Endodermal cell (in vitro differentiated cells): ENCODE measurements around the gene NEUROG1. TPM values are rescaled to one million over a fixed set of nuclear protein-coding genes. Genes with fewer than 3 reads are reported as not detected.

Experiments used
- DNase-seq: peaks from one replicate; pipeline ENCODE4 v3.0.0-alpha.2; 2017
- H3K27ac ChIP-seq: 2 replicates; pipeline ENCODE4 v1.5.1; 2013; ENCODE audit warnings: mild to moderate bottlenecking, low read depth, low read length, moderate library complexity
- H3K27me3 ChIP-seq: 2 replicates; pipeline ENCODE4 v1.6.1; 2013; ENCODE audit warnings: mild to moderate bottlenecking, low read length, moderate library complexity; ENCODE audit not compliant: insufficient read depth, control insufficient read depth, poor library complexity, severe bottlenecking
- H3K36me3 ChIP-seq: 2 replicates; pipeline ENCODE4 v1.7.0; 2013; ENCODE audit warnings: mild to moderate bottlenecking, low read length, moderate library complexity; ENCODE audit not compliant: control insufficient read depth, insufficient read depth
- H3K4me1 ChIP-seq: one replicate; pipeline ENCODE4 v1.7.0; 2013; ENCODE audit warnings: low read length; ENCODE audit not compliant: control insufficient read depth, insufficient read depth
- H3K4me3 ChIP-seq: 2 replicates; pipeline ENCODE4 v1.5.1; 2013; ENCODE audit warnings: mild to moderate bottlenecking, low read length, moderate library complexity
- H3K9ac ChIP-seq: 2 replicates; pipeline ENCODE4 v1.6.1; 2013; ENCODE audit warnings: mild to moderate bottlenecking, low read length, moderate library complexity; ENCODE audit not compliant: poor library complexity, severe bottlenecking; ENCODE audit errors: extremely low read depth
- H3K9me3 ChIP-seq: 2 replicates; pipeline ENCODE4 v1.6.1; 2013; ENCODE audit warnings: mild to moderate bottlenecking, low read length, moderate library complexity; ENCODE audit not compliant: control insufficient read depth
- H3K27ac Mint-ChIP-seq: 2 replicates; pipeline ENCODE4 v1.8.0; 2020; ENCODE audit warnings: mixed read lengths
- H3K27me3 Mint-ChIP-seq: 2 replicates; pipeline ENCODE4 v1.8.0; 2021; ENCODE audit warnings: mild to moderate bottlenecking, mixed read lengths; ENCODE audit not compliant: insufficient read depth
- H3K36me3 Mint-ChIP-seq: 2 replicates; pipeline ENCODE4 v1.8.0; 2020; ENCODE audit warnings: low read depth, mixed read lengths
- H3K4me1 Mint-ChIP-seq: 2 replicates; pipeline ENCODE4 v1.8.0; 2020; ENCODE audit warnings: mixed read lengths
- H3K4me3 Mint-ChIP-seq: 2 replicates; pipeline ENCODE4 v1.8.0; 2020; ENCODE audit warnings: mild to moderate bottlenecking, moderate library complexity, mixed read lengths
- H3K9me3 Mint-ChIP-seq: 2 replicates; pipeline ENCODE4 v1.8.0; 2020; ENCODE audit warnings: mild to moderate bottlenecking, mixed read lengths
- CTCF ChIP-seq: fragments of 200-600 bp; sonication (generic); conservative IDR thresholded peaks from 2 replicates; pipeline ENCODE4 v1.5.0; 2021; ENCODE audit warnings: antibody characterized with exemption, mild to moderate bottlenecking
- WGBS, 2 experiments: methylation state at CpG; one replicate each; pipeline versions ENCODE4 v1.1.5 to v1.1.7; 2013; ENCODE audit warnings: missing lambda C conversion rate in 2 of 2, mixed read lengths in 1 of 2; ENCODE audit not compliant: insufficient coverage in 1 of 2, insufficient read length in 1 of 2; 5-methylcytosine and 5-hydroxymethylcytosine counted together
- total RNA-seq, 2 donors: library from RNA; stranded (reverse); fragmentation: NEBNext Ultra II Directional in 1 of 2; extraction: Animal tissue kit (Norgen Biotek cat#: 25700) in 1 of 2; gene quantifications; 2 replicates in 1 of 2; 3 replicates in 1 of 2; pipeline ENCODE4 v1.2.1, GENCODE V29; 2021

Gene NEUROG1
- total RNA-seq, 2 donors from 2014 or later = not detected

GRCh38 chr5:135565266-135565665 is 29.5 kb upstream of the NEUROG1 start:
- H3K27me3 Mint-ChIP-seq = peaks cover 34% of the 10 kb centered on the region
- H3K9me3 Mint-ChIP-seq = no peaks in the 10 kb centered on the region
- no peak overlapping the region for H3K4me3 ChIP-seq

GRCh38 chr5:135564331-135564730 is 28.6 kb upstream of the NEUROG1 start:
- DNase-seq = no peak
- 77 to 87% methylated on average over 4 to 5 of the region's 5 CpGs for WGBS, 2 experiments
- Histone ChIP-seq H3K9me3 (no peaks in the 10 kb centered on the region), H3K27ac (no peak overlapping the region), H3K9ac (no peak overlapping the region), H3K4me1 (no peaks in the 10 kb centered on the region), H3K4me3 (no peak overlapping the region), H3K36me3 (no peaks in the 10 kb centered on the region), H3K27me3 (no peaks in the 10 kb centered on the region)
- Mint-ChIP-seq H3K36me3 (no peaks in the 10 kb centered on the region), H3K27me3 (peaks cover 36% of the 10 kb centered on the region), H3K27ac (no peak overlapping the region), H3K4me3 (no peak overlapping the region), H3K9me3 (no peaks in the 10 kb centered on the region), H3K4me1 (peaks cover 8% of the 10 kb centered on the region)
- no peak for TF ChIP-seq CTCF

More at GRCh38 chr5:135565266-135565665, 29.5 kb upstream of the NEUROG1 start:
- Histone ChIP-seq H3K27me3 (no peaks in the 10 kb centered on the region), H3K27ac (no peak overlapping the region), H3K4me1 (no peaks in the 10 kb centered on the region), H3K9me3 (no peaks in the 10 kb centered on the region), H3K9ac (no peak overlapping the region), H3K36me3 (no peaks in the 10 kb centered on the region)
- H3K27ac Mint-ChIP-seq = no peak overlapping the region
- 34 to 60% methylated on average over 2 to 6 of the region's 6 CpGs for WGBS, 2 experiments
- no peak overlapping the region for H3K4me3 Mint-ChIP-seq
- no peak for DNase-seq
- no peak for TF ChIP-seq CTCF
- no peaks in the 10 kb centered on the region for H3K36me3 Mint-ChIP-seq
- peaks cover 8% of the 10 kb centered on the region for H3K4me1 Mint-ChIP-seq

- H3K4me1 ChIP-seq = no peaks in the 10 kb centered on the region
- no peak overlapping the region for H3K4me3 ChIP-seq
- Mint-ChIP-seq H3K9me3 (no peaks in the 10 kb centered on the region), H3K36me3 (no peaks in the 10 kb centered on the region), H3K4me1 (peaks cover 8% of the 10 kb centered on the region), H3K27me3 (peaks cover 56% of the 10 kb centered on the region), H3K27ac (no peak overlapping the region), H3K4me3 (no peak overlapping the region)
- no peaks in the 10 kb centered on the region for H3K9me3 ChIP-seq
- H3K27me3 ChIP-seq = peaks cover 9% of the 10 kb centered on the region
- no peak for TF ChIP-seq CTCF
- H3K27ac ChIP-seq = no peak overlapping the region
- no peak for DNase-seq
- H3K36me3 ChIP-seq = no peaks in the 10 kb centered on the region
- no peak overlapping the region for H3K9ac ChIP-seq
- 79 to 90% methylated on average over 2 to 5 of the region's 6 CpGs for WGBS, 2 experiments
These were observed 25.5 kb upstream of the NEUROG1 start for GRCh38 chr5:135561266-135561665.
